ENCODE results near the gene ANTXR1.

The ANTXR1 gene

DNA sequence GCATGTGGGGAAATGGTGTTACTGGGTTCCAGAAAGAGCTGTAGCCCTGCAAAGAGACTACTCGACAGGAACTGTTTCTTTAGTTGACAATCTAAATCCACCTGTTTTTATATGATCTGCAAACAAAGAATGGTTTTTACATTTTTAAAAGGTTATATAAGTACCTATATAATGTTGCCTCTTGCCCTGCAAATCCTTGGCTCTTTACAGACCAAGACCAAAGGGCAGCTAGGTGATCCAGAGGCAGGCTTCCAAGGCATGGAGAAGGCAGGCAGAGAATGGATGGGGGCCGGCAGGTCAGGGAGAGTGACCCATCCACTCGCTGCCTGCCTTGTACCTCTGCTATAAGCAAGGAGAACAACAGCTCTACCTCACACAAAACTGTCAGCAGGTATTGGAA lies 173.6 kb downstream of the ANTXR1 start:
- no peak for DNase-seq

GRCh38 chr2:69188182-69188900 lies 175.4 kb downstream of the ANTXR1 start:
- no peak for DNase-seq

GRCh38 chr2:69190743-69191404 lies 177.9 kb downstream of the ANTXR1 start:
- peak in 1 of 2 donors; percentile 31 for DNase-seq

DNA sequence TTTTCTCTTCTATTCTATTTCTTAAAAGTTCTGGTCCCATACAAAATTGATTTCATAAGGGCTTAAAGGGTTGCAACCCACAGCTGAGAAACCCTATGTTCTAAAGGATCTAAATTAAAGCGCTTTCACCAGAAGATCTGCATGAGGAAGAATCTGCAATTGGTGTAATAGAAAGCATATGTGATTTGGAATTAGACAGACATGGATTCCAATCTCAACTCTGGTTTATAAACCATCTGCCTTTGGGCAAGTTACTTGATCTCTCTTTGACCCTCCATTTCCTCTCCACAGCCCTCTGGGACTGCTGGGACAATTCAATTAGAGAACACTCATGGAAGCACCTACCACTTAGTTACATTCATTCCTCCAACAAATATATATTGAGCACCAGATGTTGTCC lies 178.7 kb downstream of the ANTXR1 start:
- DNase-seq = no peak

GRCh38 chr2:69192176-69192945 lies 179.4 kb downstream of the ANTXR1 start:
- DNase-seq = no peak

DNA sequence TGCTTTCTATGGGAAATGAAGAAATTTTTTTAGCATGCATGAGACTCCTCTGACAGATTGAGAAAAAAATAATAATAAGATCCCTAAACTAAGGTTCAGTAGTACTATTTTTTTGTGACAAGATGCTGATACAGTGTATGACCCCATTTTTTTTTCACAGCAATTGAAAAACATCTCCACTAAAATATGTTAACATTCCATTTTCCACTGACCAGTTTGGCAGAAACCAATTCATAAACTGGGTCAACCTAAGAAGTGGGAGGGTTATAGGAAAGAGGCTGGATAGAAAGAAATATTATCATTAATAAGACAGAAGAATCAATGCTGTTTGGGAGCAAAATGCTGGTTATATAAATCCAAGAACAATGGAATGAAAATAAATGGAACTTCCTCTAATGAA lies 182.7 kb downstream of the ANTXR1 start:
- no peak for DNase-seq

DNA sequence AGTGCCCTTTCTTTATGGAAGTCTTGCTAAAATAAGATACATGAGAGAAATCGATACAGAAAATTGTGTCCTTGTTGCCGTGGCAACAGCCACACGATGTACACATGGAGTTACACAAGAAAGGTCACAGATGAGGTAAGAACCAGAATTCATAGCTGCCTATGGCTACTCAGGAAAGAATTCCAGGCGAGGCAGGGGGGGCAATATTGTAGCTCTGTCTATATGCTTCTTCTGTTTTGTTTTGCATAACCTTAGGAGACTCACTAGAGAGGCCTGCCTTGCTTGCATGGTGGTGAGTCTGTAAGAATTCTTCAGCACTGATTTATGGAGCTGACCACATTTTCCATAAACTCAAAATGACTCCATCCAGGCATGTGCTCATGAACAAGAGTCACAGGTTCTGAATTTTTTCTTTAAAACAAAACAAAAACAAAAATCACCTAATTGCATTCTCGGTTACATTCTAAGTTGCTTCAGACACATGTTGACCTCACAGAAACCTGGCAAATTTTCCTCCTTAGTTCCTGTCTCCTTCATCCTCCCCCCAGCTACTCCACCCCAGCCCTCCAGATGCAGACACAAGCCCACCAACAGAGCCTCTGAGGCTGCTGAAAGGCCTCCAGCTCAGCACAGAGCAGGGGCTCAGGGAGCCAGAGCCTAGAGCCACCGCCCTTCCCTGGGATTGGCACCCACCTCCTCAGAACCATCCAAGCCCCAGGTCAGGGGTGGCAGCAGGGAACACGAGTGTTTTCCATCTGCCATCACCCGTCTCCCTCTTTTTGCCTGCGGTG lies 183.5 kb downstream of the ANTXR1 start:
- peak; percentile 37 to 41 for DNase-seq

DNA sequence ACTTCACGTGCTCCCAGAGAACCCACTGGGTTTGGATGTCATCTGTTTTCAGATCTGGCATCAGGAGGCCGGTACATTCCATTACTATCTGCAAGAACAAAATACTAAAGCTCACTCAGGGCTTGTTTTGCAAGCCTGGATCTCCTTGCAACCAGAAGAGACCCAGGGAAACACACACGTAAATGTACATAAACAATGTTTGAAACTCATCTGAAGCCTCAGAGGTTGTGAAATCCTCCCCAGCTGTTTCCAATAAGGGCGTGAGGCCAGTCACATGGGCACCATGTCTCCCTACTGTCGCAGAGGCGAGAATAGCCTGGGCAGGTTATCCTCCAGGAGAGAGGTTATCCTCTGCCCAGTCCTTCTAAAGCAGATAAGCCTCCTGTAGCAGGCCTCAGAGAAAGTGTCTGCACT lies 187.1 kb downstream of the ANTXR1 start:
- peak; percentile 49 to 61 for DNase-seq

DNA sequence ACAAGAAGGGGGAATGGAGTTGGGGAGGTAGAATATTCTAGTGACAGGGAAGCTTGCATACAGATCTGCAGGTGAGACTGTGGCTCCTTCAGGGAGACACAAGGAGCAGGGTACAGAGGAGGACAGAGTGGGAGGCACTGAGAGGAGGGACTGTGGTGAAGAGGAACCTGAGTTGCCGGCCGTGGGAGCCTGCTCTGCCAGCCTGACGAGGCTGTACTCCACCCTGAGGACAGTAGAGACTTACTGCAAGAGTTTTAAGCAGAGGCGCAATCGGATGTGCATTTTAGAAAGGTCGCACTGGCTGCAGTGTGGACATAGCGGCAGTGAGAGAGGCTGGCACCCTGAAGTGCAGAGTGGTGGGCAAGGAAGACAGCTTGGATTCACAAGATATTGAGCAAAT lies 188.3 kb downstream of the ANTXR1 start:
- DNase-seq = peak; percentile 38 to 72

- no peak for DNase-seq
Measured at GRCh38 chr2:69202327-69202726, 189.3 kb downstream of the ANTXR1 start.

DNA sequence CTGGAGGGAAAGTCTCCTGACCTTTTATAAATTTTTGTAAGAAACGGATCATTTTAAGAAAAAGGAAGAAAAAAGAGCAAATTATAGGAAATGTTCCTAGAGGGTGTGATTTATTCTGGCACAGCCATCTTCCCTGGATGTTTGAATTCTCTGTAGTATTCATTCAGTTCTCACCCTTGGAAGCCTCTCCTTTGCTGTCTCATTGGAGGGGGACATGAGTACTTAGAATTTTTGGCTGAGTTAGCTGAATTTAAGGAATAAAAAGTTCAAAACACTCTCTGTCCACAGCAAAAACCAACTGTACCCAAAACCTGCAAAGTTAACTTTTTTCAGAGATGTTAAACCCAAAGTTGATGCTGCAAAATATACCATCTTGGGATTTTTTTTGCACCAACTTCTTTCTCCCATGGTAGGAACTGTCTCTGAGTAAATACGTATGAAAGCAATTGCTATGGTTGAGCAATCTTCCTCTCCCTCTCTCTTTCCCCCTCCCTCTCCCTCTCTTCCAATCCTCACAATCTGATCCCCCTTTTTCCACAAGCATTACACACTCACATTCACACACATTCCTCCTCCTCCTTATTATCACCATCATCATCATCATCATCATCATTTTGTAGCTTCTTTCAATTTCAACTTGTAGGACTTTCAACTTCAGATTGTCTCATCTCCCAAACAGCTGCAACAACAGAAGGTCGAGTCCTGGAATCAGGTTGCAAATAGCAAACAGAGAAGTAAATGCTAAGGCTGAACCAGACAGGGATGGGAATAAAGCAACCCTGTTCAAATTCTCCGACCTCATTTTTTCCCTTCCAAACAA lies 190.4 kb downstream of the ANTXR1 start:
- peak; percentile 10 to 24 for DNase-seq

- DNase-seq = no peak
Measured at GRCh38 chr2:69204654-69205053, 191.7 kb downstream of the ANTXR1 start.

GRCh38 chr2:69205076-69205475 lies 192.1 kb downstream of the ANTXR1 start:
- no peak for DNase-seq

DNA sequence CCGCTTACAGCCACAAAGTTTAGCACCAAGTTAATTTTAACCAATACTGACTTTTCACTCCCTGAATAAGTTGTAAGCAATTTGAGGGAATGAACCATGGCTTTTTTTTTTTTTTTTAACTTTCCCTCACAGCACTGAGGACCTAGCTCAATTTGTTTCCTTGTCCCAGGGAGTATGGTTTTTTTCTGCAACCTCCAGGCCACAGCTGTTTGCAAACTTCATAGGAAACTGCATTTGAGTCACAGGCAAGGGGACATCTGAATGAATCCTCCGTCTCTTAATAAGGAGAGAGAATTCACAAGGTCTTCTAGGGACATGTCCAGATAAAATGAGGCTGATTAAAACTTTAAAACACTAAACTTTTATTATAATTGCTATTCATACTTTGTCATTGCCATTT lies 192.5 kb downstream of the ANTXR1 start:
- DNase-seq = no peak

GRCh38 chr2:69208023-69208595 lies 195.1 kb downstream of the ANTXR1 start:
- DNase-seq = peak in 1 of 2 donors; percentile 7

DNA sequence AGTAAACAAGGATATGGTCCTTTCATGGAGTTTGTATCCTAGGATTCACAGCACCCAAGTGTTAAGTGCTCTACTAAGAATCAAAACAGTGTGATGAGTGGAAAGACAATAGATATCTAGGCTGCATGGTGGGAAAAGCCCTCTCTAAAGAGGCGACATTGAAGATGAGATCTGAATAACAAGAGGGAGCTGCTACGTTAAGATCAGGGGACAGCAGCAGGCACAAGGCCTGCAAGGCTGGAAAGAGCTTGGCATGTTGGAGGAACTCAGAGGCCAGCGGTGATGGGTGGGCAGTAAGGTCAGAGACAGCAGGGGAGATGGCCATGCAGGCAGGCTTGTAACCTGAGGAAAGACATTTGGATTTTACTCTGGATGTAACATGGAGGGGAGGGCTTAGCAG lies 196.5 kb downstream of the ANTXR1 start:
- no peak for DNase-seq

- DNase-seq = no peak
Measured at GRCh38 chr2:69210385-69210784, 197.4 kb downstream of the ANTXR1 start.

DNA sequence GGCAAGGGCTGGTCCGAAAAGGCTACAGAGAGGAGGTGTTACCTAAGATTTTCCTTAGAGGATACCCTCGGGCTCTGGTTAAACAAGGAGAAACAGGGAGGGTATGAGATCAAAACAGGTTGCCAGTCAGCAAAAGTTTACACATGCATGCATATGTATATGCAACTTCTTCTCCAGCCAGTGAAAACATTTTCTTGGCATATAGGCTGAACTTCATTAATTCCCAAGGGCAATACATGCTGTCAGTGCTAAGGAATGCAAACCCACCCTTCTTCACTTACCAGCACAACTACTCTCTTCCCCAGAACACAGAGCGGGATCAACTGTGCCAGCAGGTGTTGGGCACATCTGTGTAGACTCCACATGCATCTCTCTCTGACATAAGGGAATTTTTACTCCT lies 198.1 kb downstream of the ANTXR1 start:
- DNase-seq = no peak

DNA sequence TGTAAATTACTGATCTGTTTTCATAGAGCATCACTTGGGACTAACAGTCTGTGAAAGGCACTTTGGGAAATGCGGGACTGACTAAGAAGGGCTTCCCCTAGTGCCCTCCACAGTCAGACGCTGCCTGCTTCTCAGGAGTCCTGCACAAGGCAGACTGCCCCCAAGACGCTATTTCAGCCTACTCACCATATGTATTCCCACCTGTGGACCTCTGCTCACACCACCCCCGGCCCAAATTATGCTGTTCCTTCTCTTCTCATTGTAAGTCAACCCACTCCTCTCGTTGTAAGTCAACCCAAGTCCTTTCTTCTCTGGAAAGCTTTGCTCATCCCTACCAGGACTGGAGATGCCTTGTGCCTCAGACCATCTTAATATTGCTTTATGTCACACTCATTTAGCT lies 198.7 kb downstream of the ANTXR1 start:
- DNase-seq = no peak

DNA sequence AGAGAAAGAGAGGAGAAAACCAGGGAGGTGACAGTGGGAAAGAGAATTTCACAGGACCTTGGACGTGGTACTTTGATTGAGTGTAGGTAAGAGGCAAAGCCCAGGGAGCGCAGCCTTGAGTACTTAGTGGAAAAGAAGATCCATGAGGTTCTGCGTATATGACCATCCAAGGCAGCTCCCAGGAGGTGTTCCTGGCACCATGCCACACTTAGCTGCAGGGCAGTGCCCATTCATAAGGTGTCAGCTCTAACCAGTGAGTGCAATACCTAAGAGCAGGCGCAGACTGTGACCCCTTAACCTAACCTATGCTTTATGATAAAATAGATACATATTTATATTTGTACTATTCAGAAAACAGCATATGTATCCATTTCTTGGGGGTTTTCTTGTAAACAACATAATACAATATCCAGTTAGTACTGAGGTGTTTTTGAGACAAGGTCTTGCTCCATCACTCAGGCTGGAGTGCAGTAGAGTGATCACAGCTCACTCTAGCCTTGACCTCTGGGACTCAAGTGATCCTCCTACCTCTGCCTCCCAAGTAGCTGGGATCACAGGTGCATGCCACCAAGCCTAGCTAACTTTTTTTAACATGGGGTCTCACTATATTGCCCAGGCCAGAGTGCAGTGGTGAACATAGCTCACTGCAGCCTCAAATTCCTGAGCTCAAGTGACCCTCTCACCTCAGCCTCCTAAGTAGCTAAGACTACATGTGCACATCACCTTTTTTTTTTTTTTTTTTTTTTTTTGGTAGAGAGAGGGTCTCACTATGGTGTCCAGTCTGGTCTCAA lies 199.5 kb downstream of the ANTXR1 start:
- DNase-seq = no peak

- DNase-seq = no peak
Measured at GRCh38 chr2:69213201-69213600, 200.2 kb downstream of the ANTXR1 start.
